Measurements from ENCODE around the gene METAP1.
"Not testable (repeated sequence)": the region's sequence is repeated elsewhere in the genome, so short reads cannot be mapped to it uniquely, and the experiment has no call there.

METAP1 gene

DNA sequence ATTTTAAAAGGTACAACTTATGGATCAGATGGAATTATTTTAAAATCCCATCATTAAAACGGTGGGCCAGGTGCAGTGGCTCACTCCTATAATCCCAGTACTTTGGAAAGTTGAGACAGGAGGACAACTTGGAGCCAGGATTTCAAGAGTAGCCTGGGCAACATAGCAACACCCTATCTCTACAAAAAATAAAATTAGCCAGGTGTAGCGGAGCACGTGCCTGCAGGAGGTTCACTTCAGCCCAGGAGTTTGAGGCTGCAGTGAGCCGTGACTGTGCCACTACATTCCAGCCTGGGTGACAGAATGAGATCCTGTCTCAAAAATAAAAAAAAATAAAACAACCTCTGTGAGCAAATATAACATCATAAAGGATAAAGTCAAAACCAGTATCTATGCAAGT lies 81.7 kb downstream of the METAP1 start:
- TF ChIP-seq, protein P1, sequence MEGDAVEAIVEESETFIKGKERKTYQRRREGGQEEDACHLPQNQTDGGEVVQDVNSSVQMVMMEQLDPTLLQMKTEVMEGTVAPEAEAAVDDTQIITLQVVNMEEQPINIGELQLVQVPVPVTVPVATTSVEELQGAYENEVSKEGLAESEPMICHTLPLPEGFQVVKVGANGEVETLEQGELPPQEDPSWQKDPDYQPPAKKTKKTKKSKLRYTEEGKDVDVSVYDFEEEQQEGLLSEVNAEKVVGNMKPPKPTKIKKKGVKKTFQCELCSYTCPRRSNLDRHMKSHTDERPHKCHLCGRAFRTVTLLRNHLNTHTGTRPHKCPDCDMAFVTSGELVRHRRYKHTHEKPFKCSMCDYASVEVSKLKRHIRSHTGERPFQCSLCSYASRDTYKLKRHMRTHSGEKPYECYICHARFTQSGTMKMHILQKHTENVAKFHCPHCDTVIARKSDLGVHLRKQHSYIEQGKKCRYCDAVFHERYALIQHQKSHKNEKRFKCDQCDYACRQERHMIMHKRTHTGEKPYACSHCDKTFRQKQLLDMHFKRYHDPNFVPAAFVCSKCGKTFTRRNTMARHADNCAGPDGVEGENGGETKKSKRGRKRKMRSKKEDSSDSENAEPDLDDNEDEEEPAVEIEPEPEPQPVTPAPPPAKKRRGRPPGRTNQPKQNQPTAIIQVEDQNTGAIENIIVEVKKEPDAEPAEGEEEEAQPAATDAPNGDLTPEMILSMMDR (IDR thresholded peaks at IDR 0.05; ENCODE audit: borderline replicate concordance, control extremely low read depth, extremely low read depth, insufficient read depth, missing control alignments) = no peak
- no peak for DNase-seq (ENCODE audit: low spot score)
- in situ Hi-C loops (cut with MboI; ENCODE audit: low sequenced_read_pairs, unreplicated experiment) = no loop called here

DNA sequence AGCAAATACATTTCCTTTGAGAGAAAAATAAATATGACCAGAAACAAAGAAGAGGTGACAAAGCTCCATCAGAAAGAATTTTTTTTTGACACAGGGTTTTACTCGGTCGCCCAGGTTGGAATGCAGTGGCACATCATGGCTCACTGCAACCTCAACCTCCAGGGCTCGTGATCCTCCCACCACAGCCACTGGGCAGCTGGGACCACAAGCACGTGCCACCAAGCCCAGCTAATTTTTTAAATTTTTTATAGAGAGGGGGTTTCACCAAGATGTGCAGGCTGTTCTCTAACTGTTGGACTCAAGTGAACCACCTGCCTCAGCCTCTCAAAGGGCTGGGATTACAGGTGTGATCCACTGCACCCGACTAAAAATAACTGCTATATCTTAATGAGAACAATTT lies 82.8 kb downstream of the METAP1 start:
- no peak for DNase-seq (ENCODE audit: low spot score)
- TF ChIP-seq, protein P1 (IDR thresholded peaks at IDR 0.05; ENCODE audit: borderline replicate concordance, control extremely low read depth, extremely low read depth, insufficient read depth, missing control alignments) = no peak
- in situ Hi-C loops (cut with MboI; ENCODE audit: low sequenced_read_pairs, unreplicated experiment) = no loop called here

DNA sequence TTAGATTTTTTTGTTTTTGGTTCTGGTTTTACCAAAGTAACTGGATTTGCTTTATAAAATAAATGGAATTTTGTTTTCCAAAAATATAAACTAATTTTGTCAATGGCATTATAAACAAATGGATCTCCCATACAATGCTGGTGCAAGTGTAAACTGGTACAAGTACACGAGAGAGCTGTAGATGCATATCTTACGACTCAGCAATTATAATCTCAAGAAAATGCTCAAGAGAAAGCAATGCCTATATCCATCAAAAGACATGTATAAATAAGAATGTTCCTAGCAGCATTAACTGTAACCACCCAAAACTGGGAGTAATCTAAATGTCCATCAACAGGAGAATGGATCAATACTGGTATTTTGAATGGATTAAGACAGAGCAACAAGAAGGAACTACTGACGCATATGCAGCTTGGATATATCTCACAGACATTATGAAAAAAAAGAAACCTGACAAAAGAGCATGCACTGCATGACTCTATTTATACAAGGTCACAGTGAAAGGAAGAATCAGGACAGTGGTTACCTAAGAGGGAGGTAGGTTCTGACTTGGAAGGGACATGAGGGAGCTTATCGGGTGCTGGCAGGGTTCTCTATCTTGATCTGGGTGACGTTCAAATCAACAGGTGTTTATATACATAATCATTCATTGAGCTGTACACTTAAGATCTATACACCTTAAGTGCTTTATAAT lies 83.6 kb downstream of the METAP1 start:
- TF ChIP-seq, protein P1 (IDR thresholded peaks at IDR 0.05; ENCODE audit: borderline replicate concordance, control extremely low read depth, extremely low read depth, insufficient read depth, missing control alignments) = no peak
- no peak for DNase-seq (ENCODE audit: low spot score)
- in situ Hi-C loops (cut with MboI; ENCODE audit: low sequenced_read_pairs, unreplicated experiment) = no loop called here

DNA sequence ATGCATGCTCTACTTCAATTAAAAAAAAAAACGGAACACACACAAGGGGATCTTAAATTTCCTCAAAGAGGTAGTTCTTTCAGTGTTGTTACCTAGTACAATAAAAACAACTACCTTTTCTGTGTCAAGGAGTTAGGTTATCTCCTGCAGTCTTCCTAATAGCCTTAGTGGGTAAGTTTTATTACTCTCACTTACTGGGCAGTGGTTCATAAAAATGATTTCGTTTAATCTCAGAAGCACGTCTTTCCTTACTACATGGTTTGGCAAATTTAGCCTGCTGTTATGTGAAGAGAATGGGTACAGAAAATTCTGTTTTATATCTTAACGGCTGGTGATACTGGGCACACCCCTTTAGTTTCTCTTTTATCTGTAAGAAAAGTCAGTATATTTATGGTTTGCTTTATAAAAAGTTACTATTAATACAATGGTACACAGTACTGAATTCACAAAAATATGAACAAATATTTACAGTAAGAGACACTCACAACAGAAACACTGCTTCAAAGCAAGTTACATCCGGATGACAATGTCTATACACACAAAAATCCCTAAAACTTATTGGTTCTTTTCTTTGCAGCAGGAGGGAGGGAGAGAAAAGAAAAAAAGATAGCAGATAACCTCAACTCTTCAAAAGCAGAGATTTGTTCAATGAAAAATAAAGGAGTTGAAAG lies 84.2 kb downstream of the METAP1 start:
- TF ChIP-seq, protein P1 (IDR thresholded peaks at IDR 0.05; ENCODE audit: borderline replicate concordance, control extremely low read depth, extremely low read depth, insufficient read depth, missing control alignments) = no peak
- DNase-seq (ENCODE audit: low spot score) = no peak
- in situ Hi-C loops (cut with MboI; ENCODE audit: low sequenced_read_pairs, unreplicated experiment) = no loop called here

DNA sequence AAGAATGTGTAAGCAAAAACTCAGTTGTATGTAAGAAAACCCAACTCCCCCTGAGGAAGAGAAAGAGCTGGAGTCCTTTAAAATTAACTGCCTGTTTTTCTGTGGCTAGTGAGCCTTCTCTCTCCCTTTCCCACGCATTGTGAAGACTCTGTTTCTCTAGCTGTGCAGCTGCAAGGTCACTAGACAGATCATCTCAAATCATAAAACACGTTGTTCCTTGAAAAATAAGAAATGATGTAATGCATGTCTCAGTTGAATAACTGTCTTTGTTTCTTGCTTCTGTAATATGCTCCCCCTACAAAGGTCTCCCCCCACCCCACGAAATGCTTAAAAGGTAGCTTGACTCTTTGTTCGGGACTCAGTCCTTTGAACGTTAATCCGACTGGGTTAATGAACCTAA lies 85.3 kb downstream of the METAP1 start:
- in situ Hi-C loops (cut with MboI; ENCODE audit: low sequenced_read_pairs, unreplicated experiment); DNase-seq (ENCODE audit: low spot score): not testable (repeated sequence)

DNA sequence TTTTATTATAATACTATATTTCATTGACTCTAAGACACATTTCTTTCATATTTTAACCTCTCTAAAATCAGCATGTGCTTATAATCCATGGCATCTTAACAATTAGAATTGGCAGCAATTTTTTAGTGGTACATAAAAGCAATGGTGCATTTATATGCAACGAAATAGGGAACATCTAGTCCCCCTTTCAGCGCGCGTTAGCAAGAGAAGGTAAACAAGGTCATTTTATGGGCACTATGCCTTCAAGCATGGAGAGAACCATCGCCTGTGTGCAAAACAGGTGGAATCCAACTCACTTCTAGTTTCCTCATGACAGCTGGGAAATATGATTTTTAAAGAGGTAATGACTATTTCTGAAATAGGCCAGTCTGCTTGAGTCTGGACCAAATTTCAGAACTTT lies 86.7 kb downstream of the METAP1 start:
- no peak for DNase-seq (ENCODE audit: low spot score)
- in situ Hi-C loops (cut with MboI; ENCODE audit: low sequenced_read_pairs, unreplicated experiment) = no loop called here
- TF ChIP-seq, protein P1 (IDR thresholded peaks at IDR 0.05; ENCODE audit: borderline replicate concordance, control extremely low read depth, extremely low read depth, insufficient read depth, missing control alignments) = no peak

DNA sequence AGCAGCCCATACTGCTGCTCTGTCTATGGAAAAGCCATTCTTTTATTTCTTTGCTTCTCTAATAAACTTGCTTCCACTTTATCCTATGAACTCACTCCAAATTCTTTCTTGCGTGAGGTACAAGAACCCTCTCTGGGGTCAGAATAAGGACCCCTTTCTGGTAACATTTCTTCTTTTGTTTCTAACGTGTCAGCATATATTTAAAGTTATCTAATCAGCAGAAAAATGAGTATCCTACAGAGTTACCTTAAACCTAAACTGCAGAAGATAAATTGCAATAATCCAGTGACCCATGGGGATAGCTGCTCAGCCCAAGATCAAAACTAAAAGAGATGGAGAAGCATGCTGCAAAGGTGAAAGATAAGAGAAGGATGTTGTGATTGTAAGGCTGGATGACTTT lies 89.1 kb downstream of the METAP1 start:
- TF ChIP-seq, protein P1 (IDR thresholded peaks at IDR 0.05; ENCODE audit: borderline replicate concordance, control extremely low read depth, extremely low read depth, insufficient read depth, missing control alignments) = no peak
- in situ Hi-C loops (cut with MboI; ENCODE audit: low sequenced_read_pairs, unreplicated experiment) = no loop called here
- no peak for DNase-seq (ENCODE audit: low spot score)
